Panc1 (cell line): Measurements from ENCODE around the gene SLC19A1. TPM values are rescaled to one million over a fixed set of nuclear protein-coding genes. Genes with fewer than 3 reads are reported as not detected.

Source experiments
- ATAC-seq: fragments of 200-7000 bp; cut with Tn5 transposase; 2 replicates; pipeline ENCODE4 v1.9.1; 2020; ENCODE audit warnings: mild to moderate bottlenecking, moderate library complexity
- BruUV-seq: library from RNA; stranded (reverse); fragments of 400-500 nt; replicated peaks from 2 replicates; lab custom pipeline; 2021; lab: Mats Ljungman, UMichigan
- CTCF ChIA-PET: fragments of 300-600 bp; sonication (Branson Sonifier 250); formaldehyde crosslinking; loops from one replicate; lab custom pipeline; 2022; ENCODE audit warnings: antibody characterized with exemption; lab: Charles Lee
- POLR2A ChIA-PET: fragments of 300-600 bp; sonication (Branson Sonifier 250); formaldehyde crosslinking; loops from one replicate; lab custom pipeline; 2022; ENCODE audit warnings: antibody characterized with exemption; lab: Charles Lee
- DNase-seq: peaks from one replicate; pipeline ENCODE4 v3.0.0-alpha.2; 2010; ENCODE audit warnings: low read depth, low spot score
- H3K27ac ChIP-seq: 2 replicates; pipeline ENCODE4 v1.5.1; 2011; ENCODE audit warnings: mild to moderate bottlenecking, low read length, inconsistent platforms
- H3K27me3 ChIP-seq: fragments of 200-500 bp; sonication (Bioruptor generic); 2 replicates; pipeline ENCODE4 v1.6.0; 2014; ENCODE audit warnings: low read length, inconsistent platforms; ENCODE audit not compliant: control insufficient read depth, insufficient read depth
- H3K36me3 ChIP-seq: fragments of 200-500 bp; sonication (Bioruptor generic); 2 replicates; pipeline ENCODE4 v1.5.1; 2014; ENCODE audit warnings: inconsistent platforms, mild to moderate bottlenecking, low read length, moderate library complexity; ENCODE audit not compliant: control insufficient read depth, insufficient read depth
- H3K4me1 ChIP-seq: 2 replicates; pipeline ENCODE4 v1.5.1; 2011; ENCODE audit warnings: inconsistent platforms, mild to moderate bottlenecking, low read length, moderate library complexity; ENCODE audit not compliant: control insufficient read depth, insufficient read depth
- H3K4me3 ChIP-seq, 2 experiments: 2 replicates each; pipeline ENCODE4 v1.5.1; 2011 to 2012; ENCODE audit warnings: low read depth in 2 of 2, low read length in 2 of 2, mild to moderate bottlenecking in 2 of 2, inconsistent platforms in 1 of 2, moderate library complexity in 1 of 2
- H3K9me3 ChIP-seq: fragments of 200-500 bp; sonication (Bioruptor generic); 2 replicates; pipeline ENCODE4 v1.5.1; 2014; ENCODE audit warnings: low read depth, mild to moderate bottlenecking, inconsistent platforms, low read length, moderate library complexity; ENCODE audit not compliant: control insufficient read depth, insufficient read depth
- POLR2AphosphoS5 ChIP-seq: IDR thresholded peaks from 2 replicates; pipeline ENCODE4 v1.6.1; 2012; ENCODE audit warnings: mild to moderate bottlenecking, low read depth, low read length, moderate library complexity
- SIN3A ChIP-seq: IDR thresholded peaks from 2 replicates; pipeline ENCODE4 v1.6.1; 2012; ENCODE audit warnings: low read depth, mild to moderate bottlenecking, low read length, moderate library complexity, borderline replicate concordance; ENCODE audit not compliant: insufficient read depth
- TCF7L2 ChIP-seq: IDR thresholded peaks from 2 replicates; pipeline ENCODE4 v1.6.1; 2011; ENCODE audit warnings: mild to moderate bottlenecking, low read depth, low read length, inconsistent platforms
- in situ Hi-C: cut with HindIII; loops from 2 replicates; pipeline ENCODE4 v1.10.0; 2016; ENCODE audit warnings: low sequenced_read_pairs, low pct_unique_long_range_greater_than_20kb
- intact Hi-C: fragments of 100-400 bp; cut with micrococcal nuclease; formaldehyde crosslinking; loops from one replicate; pipeline ENCODE4 v1.10.0; 2022; ENCODE audit not compliant: unreplicated experiment
- total RNA-seq: library from RNA; stranded (reverse); gene quantifications from one replicate; pipeline ENCODE4 v1.2.1, GENCODE V29; 2021; ENCODE audit not compliant: unreplicated experiment
- TF ChIP-seq, protein P1 (sequence below): fragments of 450-650 bp; IDR thresholded peaks from 2 replicates; pipeline ENCODE4 v1.5.1; 2017; ENCODE audit warnings: mild to moderate bottlenecking
- TF ChIP-seq, protein P2 (sequence below), 2 experiments: IDR thresholded peaks; 2 replicates each; pipeline ENCODE4 v1.6.1; 2011 to 2012; ENCODE audit warnings: low read depth in 2 of 2, control low read depth in 1 of 2, low read length in 1 of 2, mild to moderate bottlenecking in 1 of 2, moderate library complexity in 1 of 2; ENCODE audit not compliant: insufficient read depth in 1 of 2

SLC19A1 gene
- total RNA-seq, 1 experiment from 2014 or later, result 24.5 TPM

DNA sequence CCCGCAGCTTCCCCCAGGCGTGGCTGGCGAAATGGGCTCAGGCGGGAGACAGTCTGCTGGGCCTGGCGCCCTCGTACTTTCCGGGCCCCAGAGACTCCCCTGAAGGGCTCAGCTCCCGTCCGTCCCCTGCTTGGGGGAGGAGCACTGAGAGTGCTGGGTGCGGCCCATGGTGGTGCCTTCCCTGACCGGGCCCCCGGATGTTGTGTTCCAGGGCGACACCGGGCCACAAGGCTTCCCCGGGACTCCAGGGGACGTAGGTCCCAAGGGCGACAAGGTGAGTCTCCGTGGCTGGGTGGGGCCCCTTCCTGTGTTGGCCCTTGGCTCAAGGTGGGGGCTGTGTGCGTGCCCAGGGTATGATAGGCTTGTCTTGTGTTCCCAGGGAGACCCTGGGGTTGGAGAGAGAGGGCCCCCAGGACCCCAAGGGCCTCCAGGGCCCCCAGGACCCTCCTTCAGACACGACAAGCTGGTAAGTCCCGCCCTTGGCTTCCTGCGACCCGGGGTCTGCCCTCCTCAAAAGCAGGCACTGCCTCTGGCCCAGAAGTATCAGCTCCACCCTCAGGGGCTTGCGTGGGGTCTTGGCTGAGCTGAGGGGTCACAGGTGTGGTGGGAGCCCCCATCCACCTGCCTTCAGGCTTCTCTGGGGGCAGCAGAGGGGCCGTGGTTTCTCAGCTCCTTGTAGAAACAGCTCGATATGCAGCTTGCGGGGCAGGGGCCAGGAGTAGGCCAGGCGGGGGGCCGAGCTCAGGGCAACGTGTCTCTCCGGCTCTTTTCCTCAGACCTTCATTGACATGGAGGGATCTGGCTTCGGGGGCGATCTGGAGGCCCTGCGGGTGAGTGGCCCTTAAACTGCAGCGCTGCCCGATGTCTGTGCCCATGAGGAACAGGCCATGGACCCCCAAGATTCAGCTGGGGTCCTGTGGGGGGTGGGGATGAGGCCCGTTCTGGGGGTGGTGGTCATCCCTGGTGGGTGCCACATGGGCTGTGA, 62.3 kb downstream of the SLC19A1 start:
- H3K27ac ChIP-seq, result no peak overlapping the region
- H3K4me1 ChIP-seq, result no peaks in the 10 kb centered on the region
- ATAC-seq, result no peak
- ChIA-PET CTCF (no interaction called here), POLR2A (no interaction called here)
- in situ Hi-C loops, result no loop called here
- H3K36me3 ChIP-seq, result peaks cover 5% of the 10 kb centered on the region
- H3K4me3 ChIP-seq, result no peak overlapping the region
- TF ChIP-seq TCF7L2, result no peak
- TF ChIP-seq, protein P1, sequence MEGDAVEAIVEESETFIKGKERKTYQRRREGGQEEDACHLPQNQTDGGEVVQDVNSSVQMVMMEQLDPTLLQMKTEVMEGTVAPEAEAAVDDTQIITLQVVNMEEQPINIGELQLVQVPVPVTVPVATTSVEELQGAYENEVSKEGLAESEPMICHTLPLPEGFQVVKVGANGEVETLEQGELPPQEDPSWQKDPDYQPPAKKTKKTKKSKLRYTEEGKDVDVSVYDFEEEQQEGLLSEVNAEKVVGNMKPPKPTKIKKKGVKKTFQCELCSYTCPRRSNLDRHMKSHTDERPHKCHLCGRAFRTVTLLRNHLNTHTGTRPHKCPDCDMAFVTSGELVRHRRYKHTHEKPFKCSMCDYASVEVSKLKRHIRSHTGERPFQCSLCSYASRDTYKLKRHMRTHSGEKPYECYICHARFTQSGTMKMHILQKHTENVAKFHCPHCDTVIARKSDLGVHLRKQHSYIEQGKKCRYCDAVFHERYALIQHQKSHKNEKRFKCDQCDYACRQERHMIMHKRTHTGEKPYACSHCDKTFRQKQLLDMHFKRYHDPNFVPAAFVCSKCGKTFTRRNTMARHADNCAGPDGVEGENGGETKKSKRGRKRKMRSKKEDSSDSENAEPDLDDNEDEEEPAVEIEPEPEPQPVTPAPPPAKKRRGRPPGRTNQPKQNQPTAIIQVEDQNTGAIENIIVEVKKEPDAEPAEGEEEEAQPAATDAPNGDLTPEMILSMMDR, result no peak
- DNase-seq, result no peak
- intact Hi-C loops, result no loop called here
- H3K9me3 ChIP-seq, result no peaks in the 10 kb centered on the region
- no TSS peak for BruUV-seq
- no peaks in the 10 kb centered on the region for H3K27me3 ChIP-seq

DNA sequence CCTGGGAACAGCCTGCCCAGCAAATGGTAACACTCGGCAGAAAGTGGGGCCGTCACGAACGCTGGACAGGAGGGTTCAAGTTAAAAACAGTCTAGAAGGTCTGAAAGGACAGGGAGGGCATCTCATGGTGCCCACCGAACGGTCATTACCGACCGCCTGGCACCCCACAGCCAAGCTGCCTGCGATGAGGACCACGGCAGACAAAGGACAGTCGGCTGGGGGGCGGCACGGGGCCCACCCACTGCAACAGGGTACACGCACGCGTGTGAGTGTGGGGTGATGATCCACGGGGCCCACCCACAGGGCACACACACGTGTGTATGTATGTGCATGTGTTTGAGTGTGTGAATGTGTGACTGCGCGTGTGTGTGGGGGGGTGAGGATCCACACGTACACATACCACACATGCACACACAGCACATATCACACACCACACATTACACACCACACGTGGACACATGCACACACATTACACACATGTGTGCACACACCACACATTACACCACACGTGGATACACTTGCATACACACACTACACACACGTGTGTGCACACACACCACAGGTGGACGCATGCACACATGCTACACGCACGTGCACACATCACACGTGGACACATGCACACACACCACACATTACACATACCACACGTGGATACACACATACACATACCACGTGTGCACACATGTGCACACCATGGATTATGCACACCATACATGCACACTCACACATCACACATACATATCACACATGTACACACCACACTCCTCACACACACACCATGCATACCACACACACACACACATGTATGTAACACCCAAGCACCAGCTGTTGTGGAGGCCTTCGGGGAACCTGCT, 63.2 kb downstream of the SLC19A1 start:
- peaks cover 6% of the 10 kb centered on the region for H3K36me3 ChIP-seq
- intact Hi-C loops, result no loop called here
- H3K27ac ChIP-seq, result no peak overlapping the region
- TF ChIP-seq, protein P1, result no peak
- TF ChIP-seq, protein P2, sequence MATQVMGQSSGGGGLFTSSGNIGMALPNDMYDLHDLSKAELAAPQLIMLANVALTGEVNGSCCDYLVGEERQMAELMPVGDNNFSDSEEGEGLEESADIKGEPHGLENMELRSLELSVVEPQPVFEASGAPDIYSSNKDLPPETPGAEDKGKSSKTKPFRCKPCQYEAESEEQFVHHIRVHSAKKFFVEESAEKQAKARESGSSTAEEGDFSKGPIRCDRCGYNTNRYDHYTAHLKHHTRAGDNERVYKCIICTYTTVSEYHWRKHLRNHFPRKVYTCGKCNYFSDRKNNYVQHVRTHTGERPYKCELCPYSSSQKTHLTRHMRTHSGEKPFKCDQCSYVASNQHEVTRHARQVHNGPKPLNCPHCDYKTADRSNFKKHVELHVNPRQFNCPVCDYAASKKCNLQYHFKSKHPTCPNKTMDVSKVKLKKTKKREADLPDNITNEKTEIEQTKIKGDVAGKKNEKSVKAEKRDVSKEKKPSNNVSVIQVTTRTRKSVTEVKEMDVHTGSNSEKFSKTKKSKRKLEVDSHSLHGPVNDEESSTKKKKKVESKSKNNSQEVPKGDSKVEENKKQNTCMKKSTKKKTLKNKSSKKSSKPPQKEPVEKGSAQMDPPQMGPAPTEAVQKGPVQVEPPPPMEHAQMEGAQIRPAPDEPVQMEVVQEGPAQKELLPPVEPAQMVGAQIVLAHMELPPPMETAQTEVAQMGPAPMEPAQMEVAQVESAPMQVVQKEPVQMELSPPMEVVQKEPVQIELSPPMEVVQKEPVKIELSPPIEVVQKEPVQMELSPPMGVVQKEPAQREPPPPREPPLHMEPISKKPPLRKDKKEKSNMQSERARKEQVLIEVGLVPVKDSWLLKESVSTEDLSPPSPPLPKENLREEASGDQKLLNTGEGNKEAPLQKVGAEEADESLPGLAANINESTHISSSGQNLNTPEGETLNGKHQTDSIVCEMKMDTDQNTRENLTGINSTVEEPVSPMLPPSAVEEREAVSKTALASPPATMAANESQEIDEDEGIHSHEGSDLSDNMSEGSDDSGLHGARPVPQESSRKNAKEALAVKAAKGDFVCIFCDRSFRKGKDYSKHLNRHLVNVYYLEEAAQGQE (IDR thresholded peaks at IDR 0.05; ENCODE audit: insufficient read depth in 1 of 2, low read depth in 2 of 2, low read length in 1 of 2), result no peak
- TF ChIP-seq POLR2AphosphoS5 (no peak; the same call in 1 of the 2 replicates), TCF7L2 (no peak), SIN3A (no peak)
- in situ Hi-C loops, result no loop called here
- no peaks in the 10 kb centered on the region for H3K27me3 ChIP-seq
- H3K9me3 ChIP-seq, result no peaks in the 10 kb centered on the region
- DNase-seq (no peak), ATAC-seq (no peak)
- ChIA-PET CTCF (no interaction called here), POLR2A (no interaction called here)
- TSS peak; percentile 56 for BruUV-seq
- no peak overlapping the region for H3K4me3 ChIP-seq
- H3K4me1 ChIP-seq, result no peaks in the 10 kb centered on the region
